SIG-M5 treated with dmso at 0.1 percent for 504 hours (cell line): ENCODE results near the gene DPYD.

Source experiments
- DNase-seq: peaks from one replicate; lab custom pipeline; 2025; ENCODE audit not compliant: unreplicated experiment; lab: John Stamatoyannopoulos, UW

Gene DPYD

GRCh38 chr1:97457446-97458089, 463.3 kb downstream of the DPYD start:
- DNase-seq, result no peak

- DNase-seq, result no peak
Observed at GRCh38 chr1:97451944-97452343, 468.9 kb downstream of the DPYD start.

GRCh38 chr1:97451046-97451826, 469.6 kb downstream of the DPYD start:
- DNase-seq, result no peak

- no peak for DNase-seq
Observed at GRCh38 chr1:97441966-97442365, 478.9 kb downstream of the DPYD start.

GRCh38 chr1:97433824-97434177, 487.0 kb downstream of the DPYD start:
- no peak for DNase-seq

GRCh38 chr1:97433094-97433823, 487.6 kb downstream of the DPYD start:
- peak; percentile 3 for DNase-seq

GRCh38 chr1:97427371-97427770, 493.5 kb downstream of the DPYD start:
- no peak for DNase-seq

- no peak for DNase-seq
Observed at GRCh38 chr1:97424209-97424608, 496.6 kb downstream of the DPYD start.

- DNase-seq, result no peak
Observed at GRCh38 chr1:97423403-97423802, 497.4 kb downstream of the DPYD start.

GRCh38 chr1:97417661-97418060, 503.2 kb downstream of the DPYD start:
- no peak for DNase-seq

- DNase-seq, result no peak
Observed at GRCh38 chr1:97414682-97415312, 506.0 kb downstream of the DPYD start.

GRCh38 chr1:97412737-97413136, 508.1 kb downstream of the DPYD start:
- DNase-seq, result no peak

GRCh38 chr1:97412166-97412565, 508.7 kb downstream of the DPYD start:
- DNase-seq, result no peak

GRCh38 chr1:97396463-97396862, 524.4 kb downstream of the DPYD start:
- DNase-seq, result no peak

GRCh38 chr1:97392701-97393100, 528.1 kb downstream of the DPYD start:
- DNase-seq, result no peak

GRCh38 chr1:97385536-97386277, 535.1 kb downstream of the DPYD start:
- no peak for DNase-seq

GRCh38 chr1:97384294-97384968, 536.4 kb downstream of the DPYD start:
- no peak for DNase-seq

GRCh38 chr1:97383797-97384196, 537.0 kb downstream of the DPYD start:
- no peak for DNase-seq

GRCh38 chr1:97382206-97382605, 538.6 kb downstream of the DPYD start:
- DNase-seq, result no peak

GRCh38 chr1:97379387-97380075, 541.3 kb downstream of the DPYD start:
- DNase-seq, result no peak
